GM21360 (cell line): ENCODE data around the gene MTF1.

Experiments used
- ATAC-seq: cut with Tn5 transposase; IDR thresholded peaks from one replicate; pipeline ENCODE4 v1.9.1; 2021; ENCODE audit warnings: mild to moderate bottlenecking, moderate library complexity; ENCODE audit not compliant: unreplicated experiment

MTF1 gene

DNA sequence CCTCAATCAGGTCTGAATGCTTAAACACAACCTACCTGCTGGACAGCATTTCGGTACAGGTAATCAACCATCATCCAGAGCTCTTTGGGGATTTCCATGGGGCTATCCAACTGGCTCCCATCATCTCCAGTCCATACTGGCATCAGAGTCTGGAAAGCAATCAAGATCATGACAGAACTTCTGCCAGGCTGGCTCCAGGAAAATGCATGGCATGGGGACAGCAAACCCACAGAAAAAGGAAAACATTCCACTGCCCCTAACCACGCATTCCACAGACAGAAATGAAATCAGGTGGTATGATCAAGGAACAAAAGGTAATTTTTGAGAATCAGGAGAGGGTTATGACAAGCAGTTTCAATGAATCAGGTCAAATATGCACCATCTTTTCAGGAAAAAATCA, 9.1 kb upstream of the MTF1 start:
- ATAC-seq: no peak

DNA sequence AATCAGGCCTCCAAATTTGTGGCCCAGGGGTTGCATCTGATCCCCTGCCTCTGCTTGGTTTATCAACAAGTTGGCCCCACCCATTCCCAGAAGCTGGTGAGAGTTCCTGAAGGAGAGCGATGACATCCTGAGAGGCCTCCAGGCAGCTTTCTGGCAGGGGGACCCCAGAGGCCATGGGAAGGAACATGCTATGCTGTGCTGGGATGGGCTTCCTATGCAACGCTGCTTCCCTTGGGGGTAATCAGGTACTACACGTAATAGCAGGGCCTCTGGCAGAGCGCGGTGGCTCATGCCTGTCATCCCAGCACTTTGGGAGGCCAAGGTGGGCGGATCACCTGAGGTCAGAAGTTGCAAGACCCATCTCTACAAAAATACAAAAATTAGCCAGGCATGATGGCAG, 8.4 kb upstream of the MTF1 start:
- no peak for ATAC-seq

DNA sequence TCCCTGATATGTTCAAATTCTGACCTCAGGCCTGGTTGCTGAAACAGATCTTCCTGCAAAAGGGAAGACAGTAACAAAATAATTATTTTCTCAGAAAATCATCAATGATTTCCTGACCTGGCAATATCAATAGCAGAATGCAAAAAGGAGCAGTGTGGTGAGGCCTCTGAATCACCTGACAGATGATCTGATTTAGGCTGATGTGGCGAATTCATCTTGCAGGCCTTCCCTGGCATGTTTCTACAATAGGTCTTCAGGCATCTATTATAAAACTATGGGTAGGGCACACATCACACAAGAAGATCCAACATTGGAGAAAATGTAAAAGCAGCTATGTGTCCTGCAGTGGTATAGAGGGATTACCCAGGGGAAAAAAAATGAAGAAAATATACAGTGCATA, 7.1 kb upstream of the MTF1 start:
- ATAC-seq: no peak

DNA sequence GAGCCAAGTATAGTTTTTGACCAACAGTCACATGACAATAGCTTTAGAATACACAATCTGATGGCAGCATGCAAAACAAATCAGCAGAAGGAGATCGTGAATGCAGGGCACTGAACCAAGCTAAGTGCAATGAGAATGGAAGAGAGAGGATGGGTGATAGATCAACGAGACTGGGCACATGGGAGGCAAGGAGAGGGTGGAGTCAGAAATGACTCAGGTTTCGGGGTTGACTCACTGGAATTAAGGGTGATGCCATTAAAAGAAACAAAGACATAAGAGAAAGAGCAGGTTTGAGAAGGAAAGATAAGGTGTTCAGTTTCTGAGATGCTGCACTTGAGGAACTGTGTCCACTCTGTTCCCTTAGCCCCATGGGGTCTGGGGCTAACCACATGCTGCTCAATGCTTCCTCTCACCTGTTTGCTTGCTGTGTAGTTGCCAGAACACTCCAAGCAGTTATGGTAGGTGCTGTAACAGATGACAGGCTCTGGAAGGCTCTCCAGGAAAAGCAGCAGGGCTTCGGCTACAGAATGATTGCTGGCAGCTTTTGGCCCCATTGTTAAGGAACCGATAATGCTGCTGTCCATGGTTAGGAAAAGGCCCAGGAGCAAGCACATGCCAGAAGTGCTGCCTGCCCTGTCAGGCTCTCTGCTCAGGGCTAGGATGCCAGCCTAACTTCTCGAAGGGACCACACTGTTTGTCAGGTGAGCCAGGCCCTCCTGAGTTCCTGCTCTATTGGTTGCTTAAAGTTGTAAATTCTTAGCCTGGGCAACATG, 6.1 kb upstream of the MTF1 start:
- ATAC-seq: no peak

DNA sequence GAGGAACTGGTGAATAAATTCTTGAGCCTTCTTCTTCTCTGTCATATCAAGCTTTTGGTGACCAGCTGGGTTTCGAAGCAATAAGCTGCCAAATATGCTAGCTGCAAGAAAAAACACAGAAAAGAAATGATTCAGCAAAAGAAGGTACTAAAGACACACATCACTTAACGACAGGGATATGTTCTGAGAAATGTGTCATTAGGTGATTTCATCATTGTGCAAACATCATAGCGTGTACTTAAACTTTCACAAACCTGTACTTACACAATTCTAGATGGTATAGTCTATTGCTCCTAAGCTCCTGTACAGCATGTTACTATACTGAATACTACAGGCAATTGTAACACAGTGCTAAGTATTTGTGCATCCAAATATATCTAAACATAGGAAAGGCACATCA, 2.9 kb upstream of the MTF1 start:
- ATAC-seq: no peak

DNA sequence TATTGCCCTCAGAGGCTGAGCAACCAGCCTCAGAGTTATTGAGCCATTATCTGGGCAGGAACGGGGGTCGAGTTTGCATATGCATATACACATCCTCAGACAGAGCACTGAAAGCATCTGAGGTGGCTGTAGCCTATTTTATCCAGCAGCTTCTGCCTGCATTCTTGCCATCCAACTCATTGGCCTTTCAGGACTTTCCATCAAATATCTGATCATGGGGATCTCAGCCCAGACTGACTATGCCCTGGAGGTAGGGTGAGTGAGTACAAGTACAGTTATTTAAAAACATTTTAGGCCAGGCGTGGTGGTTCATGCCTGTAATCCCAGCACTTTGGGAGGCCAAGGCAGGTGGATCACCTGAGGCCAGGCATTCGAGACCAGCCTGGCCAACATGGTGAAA, 1.8 kb upstream of the MTF1 start:
- no peak for ATAC-seq

DNA sequence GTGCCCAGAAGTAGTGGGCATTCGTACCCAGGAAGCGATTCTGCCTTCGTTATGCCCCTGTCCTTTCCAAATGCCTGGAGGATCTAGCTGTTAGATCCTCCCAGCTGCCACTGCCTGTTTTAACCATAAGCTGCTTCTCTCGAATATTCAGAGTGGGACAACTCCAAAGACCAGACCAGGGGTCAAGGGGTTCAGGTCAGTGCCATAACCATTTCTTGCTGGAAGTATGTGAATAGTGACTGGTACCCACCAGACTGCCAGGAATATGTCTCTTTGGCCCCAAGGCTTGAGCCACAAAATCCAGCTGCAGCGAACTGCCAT, 914 bp upstream of the MTF1 start:
- no peak for ATAC-seq

DNA sequence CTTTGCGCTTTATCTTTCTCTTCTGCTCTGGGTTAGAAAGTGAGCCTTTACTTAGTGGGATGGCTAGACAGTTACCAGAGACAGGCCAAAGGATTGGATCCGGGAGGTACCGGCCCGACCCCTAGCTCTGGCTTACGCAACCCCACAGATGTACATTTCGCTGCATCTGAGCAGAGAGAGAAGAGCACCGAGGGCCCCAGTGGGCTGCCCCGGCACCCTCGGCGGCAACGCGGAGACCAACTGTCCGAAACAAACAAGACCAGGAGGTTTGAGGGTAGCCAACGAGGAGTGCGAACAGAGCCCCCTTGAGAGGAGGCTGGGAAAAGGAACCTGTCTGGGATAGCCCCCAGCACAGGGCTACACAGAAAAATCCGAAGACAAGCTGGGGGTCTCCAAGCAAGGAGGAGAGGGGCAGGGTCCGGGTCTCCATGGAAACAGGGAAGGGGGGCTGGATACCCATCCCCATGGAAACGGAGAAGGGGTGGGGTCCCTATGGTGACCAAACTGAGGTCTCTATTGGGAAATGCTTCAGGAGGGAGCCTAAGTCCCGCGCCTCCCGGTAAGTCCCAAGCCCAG, 373 bp downstream of the MTF1 start:
- ATAC-seq: peak; percentile 5

DNA sequence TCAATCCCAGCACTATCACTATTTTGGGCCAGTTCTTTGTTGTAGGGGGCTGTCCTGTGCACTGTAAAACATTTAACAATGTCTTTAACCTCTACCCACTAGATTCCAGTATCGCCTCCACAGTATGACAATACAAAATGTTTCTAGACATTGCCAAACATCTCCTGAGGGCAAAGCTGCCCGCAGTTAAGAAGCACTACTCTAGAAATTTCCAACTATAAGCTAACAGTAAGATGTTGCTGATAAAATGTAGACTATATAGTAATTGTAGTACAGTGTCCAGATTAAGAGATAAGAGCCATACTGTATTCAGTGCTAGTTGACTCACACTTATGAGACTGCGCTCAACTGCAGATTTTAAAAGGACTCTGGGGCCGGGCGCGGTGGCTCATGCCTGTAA, 5.0 kb downstream of the MTF1 start:
- ATAC-seq: no peak

DNA sequence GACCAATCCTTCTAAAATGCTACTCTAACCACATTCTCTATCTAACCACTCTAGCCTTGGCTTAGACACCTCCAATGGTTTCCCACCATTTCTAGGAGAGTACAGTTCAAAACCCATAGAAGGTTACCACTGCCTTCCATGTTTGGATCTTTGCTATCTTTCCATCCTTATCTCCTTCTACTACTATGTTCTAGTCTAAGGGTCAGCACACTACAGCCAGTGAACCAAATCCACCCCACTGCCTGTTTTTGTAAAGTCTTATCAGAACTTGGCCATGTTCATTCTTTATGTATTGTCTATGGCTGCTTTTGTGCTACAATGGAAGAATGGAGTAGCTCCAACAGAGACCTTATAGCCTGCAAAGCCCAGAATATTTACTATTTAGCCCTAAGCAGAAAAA, 6.2 kb downstream of the MTF1 start:
- ATAC-seq: no peak

DNA sequence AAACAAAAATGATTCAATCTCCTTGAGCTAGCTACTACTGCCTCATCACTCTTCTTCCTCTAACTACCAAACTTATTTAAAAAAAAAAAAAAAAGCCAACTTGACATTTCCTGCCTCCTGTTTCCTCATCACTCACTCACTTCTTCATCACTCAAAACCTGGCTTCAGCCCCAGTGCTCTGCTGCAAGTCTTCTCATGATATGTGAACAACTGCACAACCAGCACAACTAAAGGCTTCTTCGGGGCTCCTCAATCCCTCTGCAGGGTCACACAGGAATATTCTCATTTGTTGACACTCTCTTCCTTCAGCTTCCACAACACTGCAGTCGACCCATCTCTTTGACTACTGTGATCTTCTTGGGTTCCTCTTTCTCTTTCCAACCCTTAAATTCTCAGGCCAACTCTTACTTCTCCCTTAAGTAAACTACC, 7.6 kb downstream of the MTF1 start:
- ATAC-seq: no peak

DNA sequence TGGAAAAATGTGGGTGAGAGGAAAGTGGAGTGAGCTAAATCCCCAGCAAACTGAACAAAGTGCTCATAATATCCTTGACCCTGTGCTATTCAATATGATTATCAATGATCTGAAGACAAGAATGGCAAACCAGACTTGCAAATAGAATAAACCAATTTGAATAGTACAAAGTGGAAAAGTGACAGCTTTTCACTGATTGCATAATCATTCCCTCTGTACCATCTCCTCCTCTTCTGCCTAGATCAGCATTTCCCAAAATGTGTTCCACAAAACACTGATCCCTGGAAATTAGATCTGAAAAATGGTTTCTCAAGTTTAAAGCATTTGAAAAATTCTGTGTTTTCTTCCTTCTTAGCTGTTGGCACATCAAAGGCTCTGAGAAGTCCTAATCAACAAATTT, 8.1 kb downstream of the MTF1 start:
- ATAC-seq: no peak

DNA sequence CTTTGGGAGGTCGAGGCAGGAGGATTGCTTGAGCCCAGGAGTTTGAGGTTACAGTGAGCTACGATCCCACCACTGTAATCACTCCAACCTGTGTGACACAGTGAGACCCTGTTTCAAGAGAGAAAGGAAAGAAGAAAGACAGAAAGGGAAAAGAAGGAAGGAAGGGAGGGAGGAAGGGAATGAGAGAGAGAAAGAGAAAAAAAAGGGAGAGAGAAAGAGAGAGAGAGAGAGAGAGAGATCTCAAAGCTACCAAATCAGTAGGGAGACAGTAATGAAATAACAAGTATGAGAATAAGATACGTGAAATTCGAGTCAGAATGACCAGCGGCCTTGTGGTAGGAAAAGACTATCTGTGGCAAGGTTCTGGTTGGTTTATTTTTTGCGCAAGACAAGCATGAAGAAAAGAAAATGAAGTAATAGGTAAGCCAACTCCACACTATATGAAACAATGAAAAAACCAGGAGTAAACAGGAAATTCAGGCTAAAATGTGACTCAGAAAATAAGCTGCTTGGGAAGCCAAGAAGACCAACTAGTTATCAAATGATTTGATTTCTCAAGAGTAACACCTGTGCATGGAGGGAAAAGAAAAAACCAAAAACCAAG, 8.9 kb downstream of the MTF1 start:
- no peak for ATAC-seq

DNA sequence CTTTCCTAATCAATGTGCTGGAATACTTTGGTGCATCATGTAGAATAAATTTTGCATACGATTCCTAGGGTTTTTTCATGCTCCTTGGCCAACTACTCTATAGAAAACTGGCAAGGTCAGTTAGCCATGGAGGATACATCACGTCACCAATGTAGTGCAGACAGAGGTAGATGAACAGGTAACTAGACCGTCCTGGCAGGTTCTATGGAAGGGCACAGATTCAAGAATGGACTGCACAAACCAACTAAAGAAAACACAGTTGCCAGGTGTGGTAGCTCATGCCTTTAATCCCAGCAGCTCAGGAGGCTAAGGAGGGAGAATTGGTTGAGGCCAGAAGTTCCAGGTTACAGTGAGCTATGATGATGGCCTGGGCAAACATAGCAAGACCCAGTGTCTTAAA, 9.9 kb downstream of the MTF1 start:
- no peak for ATAC-seq

DNA sequence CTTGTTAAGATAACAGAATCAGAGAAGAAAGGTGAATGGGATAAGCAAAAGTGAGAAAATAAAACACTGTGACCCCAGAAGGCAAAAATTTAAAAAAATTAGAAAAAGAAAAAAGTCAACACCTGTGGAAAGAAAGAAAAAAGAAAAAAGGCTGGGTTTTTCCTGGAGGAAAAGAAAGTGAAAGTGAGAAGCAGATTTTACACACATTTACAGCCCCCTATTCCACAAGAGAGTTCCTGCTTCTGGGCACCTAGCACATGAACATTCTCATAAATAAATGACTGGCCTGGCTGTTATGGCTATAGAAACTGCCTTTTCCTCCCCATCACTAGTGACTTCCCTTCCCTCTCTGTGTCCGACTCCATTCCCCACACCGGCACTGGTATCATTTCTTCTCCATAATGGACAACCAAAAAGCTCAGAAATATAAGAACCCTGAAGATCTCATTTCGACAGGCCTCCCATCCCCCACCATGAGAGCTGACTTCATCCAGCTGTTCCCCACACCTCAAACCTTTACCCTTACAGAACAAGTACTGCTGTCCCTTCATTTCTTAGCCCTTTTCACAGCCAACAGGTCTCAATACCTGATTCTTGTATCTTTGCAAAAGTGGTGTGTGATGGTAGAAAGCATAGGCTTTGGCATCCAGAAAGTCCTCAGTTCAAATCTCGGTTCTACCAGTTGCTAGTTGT, 12.6 kb downstream of the MTF1 start:
- ATAC-seq: no peak

DNA sequence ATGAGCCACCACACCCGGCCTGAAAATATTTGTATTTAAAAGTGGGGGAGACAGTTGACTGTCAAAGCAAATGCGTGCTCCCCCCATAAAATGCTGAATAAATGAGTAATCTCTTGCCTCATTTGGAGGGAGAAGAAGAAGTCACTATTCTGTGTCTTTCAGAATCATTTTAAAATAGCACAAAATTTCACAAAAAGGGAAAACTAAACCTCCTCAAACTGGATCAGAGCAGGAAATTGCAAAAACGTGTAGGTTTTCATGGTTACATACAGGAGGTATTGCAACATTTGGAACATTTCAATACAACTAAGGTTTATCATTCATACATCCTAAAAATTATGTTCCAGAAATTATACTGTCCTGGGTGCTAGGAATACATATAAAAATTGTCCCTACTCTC, 13.6 kb downstream of the MTF1 start:
- ATAC-seq: no peak

DNA sequence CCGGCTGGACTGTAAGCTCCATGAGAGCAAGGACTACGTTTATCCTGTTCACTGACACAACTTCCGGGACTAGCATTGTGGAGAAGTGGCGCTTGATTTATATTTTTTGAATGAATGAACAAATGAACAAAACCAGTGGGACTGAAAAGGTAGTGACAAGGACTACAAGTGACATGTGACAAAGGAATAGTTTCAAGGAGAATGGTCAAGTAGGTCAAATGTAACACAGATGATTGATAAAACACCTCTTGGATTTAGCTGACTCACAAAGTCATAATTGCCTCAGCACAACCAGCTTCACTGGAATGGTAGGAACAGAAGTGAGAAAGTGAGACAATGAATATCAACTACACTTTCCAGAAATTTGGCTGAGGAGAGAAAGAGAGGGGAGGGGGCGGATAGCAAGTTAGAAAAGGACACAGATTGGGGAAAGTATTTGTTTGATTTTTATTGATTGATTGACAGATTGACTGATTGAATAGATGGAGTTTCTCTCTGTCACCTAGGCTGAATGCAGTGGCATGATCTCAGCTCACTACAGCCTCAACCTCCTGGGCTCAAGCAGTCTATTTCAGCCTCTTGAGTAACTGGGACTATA, 14.2 kb downstream of the MTF1 start:
- ATAC-seq: no peak

DNA sequence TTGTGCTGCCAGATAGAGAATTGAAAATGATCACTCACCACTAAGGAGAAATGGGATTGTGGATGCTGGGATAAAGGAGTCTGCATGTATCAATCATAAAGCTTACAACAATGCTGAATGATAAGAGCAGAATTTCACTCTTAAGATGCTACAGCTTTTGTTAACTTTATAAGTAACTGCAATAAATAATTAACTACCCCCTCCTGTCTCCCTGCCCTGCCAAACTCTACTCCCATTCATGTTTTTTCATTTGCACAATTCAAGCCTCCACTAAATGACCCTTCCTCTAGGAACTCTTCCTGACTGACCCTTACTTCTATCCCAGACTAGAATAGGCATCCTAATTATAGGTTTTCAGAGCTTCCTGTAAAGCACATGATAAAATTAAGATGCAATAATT, 14.9 kb downstream of the MTF1 start:
- ATAC-seq: no peak

DNA sequence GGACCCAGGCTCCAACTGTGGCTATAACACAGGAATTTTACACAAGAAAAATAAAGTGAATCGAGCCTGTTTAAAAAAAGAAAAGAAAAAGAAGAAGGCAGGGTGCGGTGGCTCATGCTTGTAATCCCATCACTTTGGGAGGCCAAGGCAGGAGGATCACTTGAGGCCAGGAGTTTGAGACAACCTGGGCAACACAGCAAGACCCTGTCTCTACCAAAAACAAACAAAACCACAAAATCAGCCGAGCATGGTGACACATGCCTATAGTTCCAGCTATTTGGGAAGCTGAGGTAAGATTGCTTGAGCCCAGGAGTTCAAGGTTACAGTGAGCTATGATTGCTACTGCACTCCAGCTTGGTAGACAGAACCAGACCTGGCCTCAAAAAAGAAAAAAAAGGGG, 17.7 kb downstream of the MTF1 start:
- no peak for ATAC-seq

DNA sequence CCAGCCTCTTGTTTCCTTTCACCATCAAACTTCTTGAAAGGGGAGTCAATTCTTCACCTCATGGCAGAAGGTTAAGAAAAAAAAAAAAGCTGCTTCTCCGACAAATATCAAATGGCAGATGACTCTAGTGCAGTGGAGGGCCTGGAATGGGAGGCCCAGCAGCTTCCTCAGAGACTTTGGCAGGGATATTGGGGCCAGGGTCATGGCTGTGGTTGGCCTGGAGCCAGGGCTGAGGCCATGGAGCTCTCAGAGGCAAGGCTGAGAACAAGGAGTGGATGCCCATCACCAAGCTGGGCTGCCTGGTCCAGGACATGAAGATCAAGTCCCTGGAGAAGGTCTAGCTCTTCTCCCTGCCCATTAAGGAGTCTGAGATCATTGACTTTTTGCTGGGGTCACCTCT, 18.7 kb downstream of the MTF1 start:
- ATAC-seq: no peak

DNA sequence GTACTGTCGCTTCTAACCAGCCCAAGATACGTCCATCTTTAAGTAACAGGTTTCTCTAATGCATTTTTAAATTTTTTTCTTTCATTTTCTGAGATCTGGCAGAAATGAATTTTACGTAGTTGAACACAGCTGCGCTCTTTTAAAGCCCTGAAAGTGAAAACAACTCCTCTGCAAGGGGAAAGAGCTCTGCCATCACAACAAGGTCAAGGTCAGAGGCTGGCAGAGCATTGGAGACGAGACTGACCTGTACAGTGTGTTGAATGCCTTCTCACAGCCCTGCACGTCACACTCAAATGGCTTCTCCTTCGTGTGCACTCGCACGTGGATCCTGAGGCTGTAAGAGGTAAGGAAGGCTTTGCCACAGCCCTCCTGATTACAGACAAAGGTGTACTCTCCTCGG, 19.7 kb downstream of the MTF1 start:
- ATAC-seq: no peak

DNA sequence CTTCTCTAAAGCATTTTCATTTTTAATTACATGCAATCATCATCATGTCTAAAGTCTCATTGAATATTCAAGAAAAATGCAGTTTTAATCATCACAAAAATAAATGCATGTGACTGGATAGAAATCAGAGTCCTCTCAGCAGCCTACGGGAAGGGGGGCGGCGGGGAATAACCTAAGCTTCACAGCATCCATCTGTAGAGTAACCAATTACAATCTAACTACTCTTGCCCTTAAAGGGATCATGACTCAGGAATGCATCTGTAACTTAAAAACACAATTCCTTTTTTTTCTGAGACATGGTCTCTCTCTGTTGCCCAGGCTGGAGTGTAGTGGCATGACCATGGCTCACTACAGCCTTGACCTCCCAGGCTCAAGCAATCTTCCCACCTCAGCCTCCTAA, 22.6 kb downstream of the MTF1 start:
- no peak for ATAC-seq
